Stomach smooth muscle (tissue), 2 donors: Measurements from ENCODE around the gene EGLN2.
"Not testable (repeated sequence)": the region's sequence is repeated elsewhere in the genome, so short reads cannot be mapped to it uniquely, and the experiment has no call there.

Experiments
- H3K27ac ChIP-seq: one replicate; pipeline ENCODE4 v1.7.0; 2013; ENCODE audit warnings: mild to moderate bottlenecking, low read length, inconsistent platforms
- H3K27me3 ChIP-seq, 2 donors: one replicate each; pipeline ENCODE4 v1.7.0; 2013; ENCODE audit warnings: low read length in 2 of 2; ENCODE audit not compliant: insufficient read depth in 2 of 2, control insufficient read depth in 1 of 2
- H3K36me3 ChIP-seq, 2 donors: one replicate each; pipeline ENCODE4 v1.7.0; 2013; ENCODE audit warnings: low read length in 2 of 2; ENCODE audit not compliant: control insufficient read depth in 2 of 2, insufficient read depth in 2 of 2
- H3K4me1 ChIP-seq: one replicate; pipeline ENCODE4 v1.7.0; 2013; ENCODE audit warnings: low read length; ENCODE audit not compliant: control insufficient read depth, insufficient read depth
- H3K4me3 ChIP-seq, 2 donors: one replicate each; pipeline ENCODE4 v1.7.0; 2013; ENCODE audit warnings: low read length in 2 of 2
- H3K9ac ChIP-seq, 2 donors: one replicate each; pipeline ENCODE4 v1.7.0; 2013; ENCODE audit warnings: low read length in 2 of 2, mild to moderate bottlenecking in 1 of 2
- H3K9me3 ChIP-seq, 2 donors: one replicate each; pipeline ENCODE4 v1.7.0; 2013; ENCODE audit warnings: low read length in 2 of 2; ENCODE audit not compliant: control insufficient read depth in 2 of 2
- donor health status: healthy.
- donor health status: Pancreatic carcinoma.

EGLN2 gene

GRCh38 chr19:40822704-40823553 lies 23.9 kb downstream of the EGLN2 start:
- not testable (repeated sequence) for H3K9me3 ChIP-seq
- H3K9ac ChIP-seq, result peak overlapping the region in 1 of 2 donors; percentile 42

DNA sequence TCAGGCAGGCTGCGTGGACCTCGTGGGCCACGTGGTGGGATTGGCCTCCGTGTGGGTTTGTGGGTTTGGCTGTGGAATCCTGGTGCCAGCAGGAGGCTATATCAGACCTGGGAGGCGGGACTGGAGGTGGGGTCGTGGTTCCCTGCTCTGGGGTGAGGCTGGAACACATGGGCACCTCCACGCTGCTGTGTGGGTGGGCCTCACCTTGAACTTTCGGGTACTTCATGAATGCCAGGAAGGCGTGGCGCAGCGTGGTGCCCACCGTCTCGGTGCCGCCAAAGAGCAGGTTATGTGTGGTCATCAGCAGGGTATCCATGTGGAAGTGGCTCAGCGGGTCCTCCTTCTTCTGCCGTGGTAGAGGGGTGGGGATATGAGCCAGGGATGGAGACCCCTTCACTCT lies 25.9 kb downstream of the EGLN2 start:
- H3K36me3 ChIP-seq, H3K27ac ChIP-seq, H3K9me3 ChIP-seq, H3K4me3 ChIP-seq, H3K9ac ChIP-seq, H3K27me3 ChIP-seq: not testable (repeated sequence)
- peaks cover 11% of the 10 kb centered on the region for H3K4me1 ChIP-seq

More at GRCh38 chr19:40822704-40823553, 23.9 kb downstream of the EGLN2 start:
- H3K4me3 ChIP-seq, H3K36me3 ChIP-seq, H3K27me3 ChIP-seq: not testable (repeated sequence)
- Histone ChIP-seq H3K4me1 (peaks cover 27% of the 10 kb centered on the region), H3K27ac (peak overlapping the region; percentile 41)

- not testable (repeated sequence) for H3K4me3 ChIP-seq, H3K36me3 ChIP-seq, H3K9me3 ChIP-seq, H3K27me3 ChIP-seq, H3K27ac ChIP-seq, H3K9ac ChIP-seq
- peaks cover 11% of the 10 kb centered on the region for H3K4me1 ChIP-seq
Measured at GRCh38 chr19:40825460-40826095, 26.6 kb downstream of the EGLN2 start.

DNA sequence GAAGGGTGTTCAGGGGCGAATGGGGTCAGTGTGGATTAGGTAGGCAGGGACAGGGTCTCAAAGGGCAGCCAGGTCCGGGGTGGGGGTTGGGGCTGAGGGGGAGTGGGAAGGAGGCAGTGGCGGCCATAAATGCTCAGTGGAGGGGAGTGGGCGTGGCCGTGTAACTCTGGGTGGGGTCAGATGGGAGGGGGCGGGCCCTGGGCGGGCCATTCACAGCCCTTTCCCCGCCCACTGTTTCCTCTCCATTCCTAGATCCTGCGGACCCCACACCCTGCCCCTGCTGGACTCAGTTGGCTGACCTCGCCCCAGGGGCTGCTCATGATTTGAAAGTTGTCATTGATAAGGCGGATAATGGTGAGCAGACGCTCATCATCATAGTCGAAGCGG lies 27.3 kb downstream of the EGLN2 start:
- peaks cover 11% of the 10 kb centered on the region for H3K4me1 ChIP-seq
- H3K36me3 ChIP-seq, H3K27ac ChIP-seq, H3K27me3 ChIP-seq, H3K9me3 ChIP-seq, H3K4me3 ChIP-seq, H3K9ac ChIP-seq: not testable (repeated sequence)

GRCh38 chr19:40826699-40827385 lies 27.9 kb downstream of the EGLN2 start:
- H3K9ac ChIP-seq, H3K9me3 ChIP-seq, H3K36me3 ChIP-seq, H3K27me3 ChIP-seq, H3K27ac ChIP-seq, H3K4me3 ChIP-seq: not testable (repeated sequence)
- peaks cover 11% of the 10 kb centered on the region for H3K4me1 ChIP-seq

GRCh38 chr19:40827386-40828247 lies 28.6 kb downstream of the EGLN2 start:
- Histone ChIP-seq H3K27ac (no peak overlapping the region), H3K27me3 (no peaks in the 10 kb centered on the region), H3K9ac (no peak overlapping the region), H3K36me3 (peaks cover 3 to 10% of the 10 kb centered on the region in 2 donors), H3K4me1 (peaks cover 9% of the 10 kb centered on the region), H3K9me3 (no peaks in the 10 kb centered on the region), H3K4me3 (no peak overlapping the region)

DNA sequence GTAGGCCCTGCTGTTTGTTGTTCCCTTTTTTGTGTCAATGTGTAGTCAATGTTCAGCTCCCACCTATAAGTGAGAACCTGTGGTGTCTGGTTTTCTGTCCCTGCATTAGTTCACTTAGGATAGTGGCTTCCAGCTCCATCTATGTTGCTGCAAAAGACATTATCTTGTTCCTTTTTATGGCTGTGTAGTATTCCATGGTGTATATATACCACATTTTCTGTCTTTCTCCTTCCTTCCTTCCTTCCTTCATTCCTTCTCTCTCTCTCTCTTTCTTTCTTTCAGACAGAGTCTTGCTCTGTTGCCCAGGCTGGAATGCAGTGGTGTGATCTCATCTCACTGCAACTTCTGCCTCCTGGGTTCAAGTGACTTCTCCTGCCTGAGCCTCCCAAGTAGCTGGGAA lies 30.2 kb downstream of the EGLN2 start:
- Histone ChIP-seq H3K9ac (no peak overlapping the region), H3K27me3 (no peaks in the 10 kb centered on the region), H3K4me3 (no peak overlapping the region), H3K9me3 (no peaks in the 10 kb centered on the region), H3K36me3 (peaks cover 3 to 10% of the 10 kb centered on the region in 2 donors), H3K4me1 (no peaks in the 10 kb centered on the region), H3K27ac (no peak overlapping the region)

DNA sequence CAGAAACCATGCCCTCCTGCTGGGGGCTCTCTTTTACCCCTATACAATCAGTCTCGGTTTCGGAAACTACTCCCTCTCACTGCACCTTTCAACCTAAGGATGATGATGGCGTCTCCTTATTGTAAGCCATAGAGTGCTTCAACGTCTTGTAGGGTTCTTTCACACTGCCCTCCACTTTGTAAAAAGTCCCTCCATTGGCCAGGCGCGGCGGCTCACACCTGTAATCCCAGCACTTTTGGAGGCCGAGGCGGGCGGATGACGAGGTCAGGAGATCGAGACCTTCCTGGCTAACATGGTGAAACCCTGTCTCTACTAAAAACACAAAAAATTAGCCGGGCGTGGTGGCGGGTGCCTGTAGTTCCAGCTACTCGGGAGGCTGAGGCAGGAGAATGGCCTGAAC lies 31.8 kb downstream of the EGLN2 start:
- H3K27ac ChIP-seq, H3K4me1 ChIP-seq, H3K9me3 ChIP-seq, H3K9ac ChIP-seq, H3K4me3 ChIP-seq, H3K36me3 ChIP-seq, H3K27me3 ChIP-seq: not testable (repeated sequence)

DNA sequence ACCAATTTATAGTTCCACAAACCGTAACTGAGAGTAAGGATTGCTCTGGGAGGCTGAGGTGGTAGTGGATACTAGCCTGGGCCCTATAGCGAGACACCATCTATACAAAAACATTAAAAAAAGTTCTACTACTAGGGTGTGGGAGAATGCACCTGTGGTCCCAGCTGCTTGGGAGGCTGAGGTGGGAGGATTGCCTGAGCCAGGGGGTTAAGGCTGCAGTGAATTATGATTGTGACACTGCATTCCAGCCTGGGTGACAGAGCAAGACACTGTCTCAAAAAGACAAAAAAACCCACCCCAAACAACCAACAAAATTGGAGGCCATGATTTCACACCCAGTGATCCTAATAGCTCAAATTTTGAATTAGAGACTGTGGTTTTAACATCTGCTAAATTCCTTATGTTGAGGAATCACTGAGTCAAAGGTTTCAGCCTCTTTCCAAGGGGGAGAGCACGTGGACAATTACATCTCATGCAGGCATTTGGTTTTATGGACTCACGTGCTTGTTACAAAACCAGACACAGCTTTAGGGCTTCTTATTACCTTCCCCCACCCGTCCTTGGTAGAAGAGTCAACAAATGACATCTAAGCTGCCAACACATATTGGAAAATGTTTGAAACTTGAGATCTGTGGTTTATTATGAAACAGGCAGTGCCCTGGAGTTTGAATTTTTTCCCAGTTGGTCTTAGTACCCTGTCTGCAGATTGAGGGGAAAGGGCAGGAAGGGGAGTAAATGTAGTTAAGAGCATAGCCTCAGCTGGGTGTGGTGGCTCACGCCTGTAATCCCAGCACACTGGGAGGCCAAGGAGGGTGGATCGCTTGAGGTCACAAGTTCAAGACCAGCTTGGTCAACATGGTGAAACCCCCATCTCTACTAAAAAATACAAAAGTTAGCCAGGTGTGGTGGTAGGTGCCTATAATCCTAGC lies 32.8 kb downstream of the EGLN2 start:
- no peak overlapping the region for H3K4me3 ChIP-seq
- H3K4me1 ChIP-seq, result no peaks in the 10 kb centered on the region
- no peak overlapping the region for H3K27ac ChIP-seq
- no peaks in the 10 kb centered on the region for H3K27me3 ChIP-seq
- H3K36me3 ChIP-seq, result peaks cover 3 to 8% of the 10 kb centered on the region in 2 donors
- no peaks in the 10 kb centered on the region for H3K9me3 ChIP-seq
- H3K9ac ChIP-seq, result no peak overlapping the region

- not testable (repeated sequence) for H3K4me1 ChIP-seq, H3K36me3 ChIP-seq, H3K4me3 ChIP-seq, H3K9ac ChIP-seq, H3K9me3 ChIP-seq, H3K27ac ChIP-seq, H3K27me3 ChIP-seq
Measured at GRCh38 chr19:40832431-40832790, 33.4 kb downstream of the EGLN2 start.
